HG03097 (cell line): Measurements from ENCODE around the gene CCNY.

Source experiments
- ATAC-seq: cut with Tn5 transposase; IDR thresholded peaks from one replicate; pipeline ENCODE4 v1.9.1; 2021; ENCODE audit not compliant: unreplicated experiment, low FRiP score

CCNY gene

GRCh38 chr10:35573796-35574195 is 237.5 kb downstream of the CCNY start:
- ATAC-seq, result no peak

GRCh38 chr10:35574924-35575352 is 238.6 kb downstream of the CCNY start:
- no peak for ATAC-seq

GRCh38 chr10:35575640-35576039 is 239.3 kb downstream of the CCNY start:
- ATAC-seq, result no peak

- no peak for ATAC-seq
These were observed 240.4 kb downstream of the CCNY start for GRCh38 chr10:35576730-35577129.

GRCh38 chr10:35577926-35578617 is 241.8 kb downstream of the CCNY start:
- no peak for ATAC-seq

- no peak for ATAC-seq
These were observed 242.3 kb downstream of the CCNY start for GRCh38 chr10:35578618-35578956.

GRCh38 chr10:35579116-35579515 is 242.8 kb downstream of the CCNY start:
- ATAC-seq, result no peak

GRCh38 chr10:35579726-35580422 is 243.6 kb downstream of the CCNY start:
- ATAC-seq, result no peak

- ATAC-seq, result no peak
These were observed 244.1 kb downstream of the CCNY start for GRCh38 chr10:35580423-35580770.

GRCh38 chr10:35581655-35582054 is 245.3 kb downstream of the CCNY start:
- ATAC-seq, result no peak

GRCh38 chr10:35584946-35585345 is 248.6 kb downstream of the CCNY start:
- ATAC-seq, result no peak

GRCh38 chr10:35585356-35585755 is 249.0 kb downstream of the CCNY start:
- no peak for ATAC-seq

- no peak for ATAC-seq
These were observed 249.7 kb downstream of the CCNY start for GRCh38 chr10:35585903-35586535.

- no peak for ATAC-seq
These were observed 252.5 kb downstream of the CCNY start for GRCh38 chr10:35588836-35589235.

- no peak for ATAC-seq
These were observed 256.1 kb downstream of the CCNY start for GRCh38 chr10:35592441-35592840.

GRCh38 chr10:35594115-35595079 is 258.1 kb downstream of the CCNY start:
- ATAC-seq, result no peak

- ATAC-seq, result no peak
These were observed 258.8 kb downstream of the CCNY start for GRCh38 chr10:35595106-35595505.

GRCh38 chr10:35598379-35598778 is 262.1 kb downstream of the CCNY start:
- ATAC-seq, result no peak

GRCh38 chr10:35600193-35600592 is 263.9 kb downstream of the CCNY start:
- ATAC-seq, result no peak

- no peak for ATAC-seq
These were observed 268.9 kb downstream of the CCNY start, which contains the start of gene GJD4 for GRCh38 chr10:35605191-35605590. GJD4 (plus strand) TSS chr10:35605341; CDS start chr10:35605568, 227 bp downstream.

GRCh38 chr10:35606430-35606829 is 270.1 kb downstream of the CCNY start:
- no peak for ATAC-seq
